Hepatocyte (in vitro differentiated cells): ENCODE measurements around the gene PDXDC1. TPM values are rescaled to one million over a fixed set of nuclear protein-coding genes. Genes with fewer than 3 reads are reported as not detected.
"Not testable (repeated sequence)": the region's sequence is repeated elsewhere in the genome, so short reads cannot be mapped to it uniquely, and the experiment has no call there.

Source experiments
- DNase-seq: peaks from one replicate; pipeline ENCODE4 v3.0.0-alpha.2; 2016; ENCODE audit warnings: low spot score
- H2AFZ ChIP-seq: fragments of 200-600 bp; sonication (generic); 2 replicates; pipeline ENCODE4 v1.6.0; 2016; ENCODE audit warnings: antibody characterized with exemption, mild to moderate bottlenecking
- H3K27ac ChIP-seq: fragments of 200-600 bp; sonication (generic); 2 replicates; pipeline ENCODE4 v1.5.1; 2016; ENCODE audit warnings: mild to moderate bottlenecking
- H3K27me3 ChIP-seq: fragments of 200-600 bp; sonication (generic); 2 replicates; pipeline ENCODE4 v1.6.1; 2016
- H3K36me3 ChIP-seq: fragments of 200-600 bp; sonication (generic); replicated peaks from 2 replicates; pipeline ENCODE4 v1.5.1; 2016; ENCODE audit warnings: low read depth; ENCODE audit not compliant: insufficient read depth
- H3K4me1 ChIP-seq: fragments of 200-600 bp; sonication (generic); 2 replicates; pipeline ENCODE4 v1.5.1; 2016; ENCODE audit warnings: mild to moderate bottlenecking, moderate library complexity; ENCODE audit not compliant: insufficient read depth
- H3K4me2 ChIP-seq: fragments of 200-600 bp; sonication (generic); 2 replicates; pipeline ENCODE4 v1.6.0; 2016
- H3K4me3 ChIP-seq: fragments of 200-600 bp; sonication (generic); 2 replicates; pipeline ENCODE4 v1.5.1; 2016; ENCODE audit warnings: mild to moderate bottlenecking
- H3K79me2 ChIP-seq: fragments of 200-600 bp; sonication (generic); 2 replicates; pipeline ENCODE4 v1.6.0; 2017; ENCODE audit warnings: mild to moderate bottlenecking
- H3K9me2 ChIP-seq: fragments of 200-600 bp; sonication (generic); replicated peaks from 2 replicates; pipeline ENCODE4 v1.6.0; 2017; ENCODE audit warnings: mild to moderate bottlenecking; ENCODE audit not compliant: insufficient read depth
- H3K9me3 ChIP-seq: fragments of 200-600 bp; sonication (generic); 2 replicates; pipeline ENCODE4 v1.5.1; 2016; ENCODE audit warnings: low read depth, mild to moderate bottlenecking
- H4K20me1 ChIP-seq: fragments of 200-600 bp; sonication (generic); 2 replicates; pipeline ENCODE4 v1.6.0; 2016; ENCODE audit warnings: mild to moderate bottlenecking; ENCODE audit not compliant: insufficient read depth, poor library complexity, severe bottlenecking
- WGBS: methylation state at CpG from one replicate; pipeline ENCODE4 v1.1.6; 2016; ENCODE audit warnings: low lambda C conversion rate; ENCODE audit errors: missing lambda C conversion rate; 5-methylcytosine and 5-hydroxymethylcytosine counted together
- polyA plus RNA-seq: library from polyadenylated mRNA; unstranded; fragments of >200 nt; fragmentation: Nextera tagmentation; extraction: Ambion mirVana; gene quantifications from 2 replicates; pipeline ENCODE4 v1.2.1, GENCODE V29; 2016
- total RNA-seq: library from RNA; depleted of rRNA; stranded (reverse); fragments of >200 nt; gene quantifications from 2 replicates; pipeline ENCODE4 v1.2.3, GENCODE V29; 2014

The PDXDC1 gene
- total and polyA plus RNA-seq, 2 experiments from 2014 or later: 141 to 146 TPM

DNA sequence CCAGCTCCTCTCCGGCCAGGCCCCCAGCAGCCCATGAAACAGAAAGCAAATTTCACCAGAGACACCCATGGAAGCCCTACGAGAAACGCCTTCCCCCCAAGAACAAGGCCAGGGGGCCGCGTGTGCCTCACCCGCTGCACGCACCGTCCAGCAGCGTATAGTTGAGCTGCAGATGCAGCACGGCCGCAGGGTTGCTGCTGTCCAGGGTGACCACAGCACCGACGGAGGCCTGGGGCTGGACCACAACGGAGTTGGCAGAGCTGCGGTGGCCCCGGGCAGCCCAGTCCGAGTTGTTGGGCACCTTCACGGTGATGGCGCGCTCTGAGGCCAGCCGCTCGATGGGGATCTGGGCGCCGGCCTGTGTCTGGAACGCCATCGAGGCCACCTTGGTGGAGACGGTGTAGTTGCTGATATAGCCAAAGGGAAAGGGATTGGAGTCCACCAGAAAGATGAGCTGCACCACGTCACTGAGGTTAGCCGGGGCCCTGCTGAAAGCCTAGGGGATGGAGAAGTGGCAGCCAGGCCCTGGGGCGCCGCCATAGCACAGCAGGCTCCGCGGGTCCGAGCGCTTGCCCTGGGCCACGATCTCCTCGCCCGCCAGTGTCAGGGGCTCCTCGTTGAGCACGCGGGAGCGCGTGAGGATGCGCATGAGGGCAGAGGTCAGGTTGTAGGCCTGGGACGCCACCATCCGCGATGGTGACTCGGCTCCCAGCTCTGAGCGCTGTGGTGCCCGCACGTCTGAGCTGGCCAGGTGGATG is 156.3 kb downstream of the PDXDC1 start:
- not testable (repeated sequence) for H3K4me3 ChIP-seq, H3K36me3 ChIP-seq, H3K4me1 ChIP-seq, H4K20me1 ChIP-seq, H3K4me2 ChIP-seq, H3K79me2 ChIP-seq, H3K27me3 ChIP-seq, H2AFZ ChIP-seq, DNase-seq, H3K9me3 ChIP-seq, H3K27ac ChIP-seq, H3K9me2 ChIP-seq
- 97% methylated on average over 35 of the region's 51 CpGs for WGBS

- not testable (repeated sequence) for H3K9me3 ChIP-seq, H3K4me2 ChIP-seq, H3K27ac ChIP-seq, H3K4me3 ChIP-seq, H2AFZ ChIP-seq, H3K4me1 ChIP-seq, H3K9me2 ChIP-seq, H4K20me1 ChIP-seq, H3K27me3 ChIP-seq, H3K36me3 ChIP-seq, H3K79me2 ChIP-seq, DNase-seq
- WGBS: 97% methylated on average over 20 of the region's 41 CpGs
These were observed 158.0 kb downstream of the PDXDC1 start for GRCh38 chr16:15132719-15133428.

- H4K20me1 ChIP-seq, H3K4me2 ChIP-seq, H3K27ac ChIP-seq, H3K4me3 ChIP-seq, DNase-seq, H3K4me1 ChIP-seq, H3K79me2 ChIP-seq, H2AFZ ChIP-seq, H3K36me3 ChIP-seq, H3K27me3 ChIP-seq, H3K9me3 ChIP-seq, H3K9me2 ChIP-seq: not testable (repeated sequence)
- 98% methylated on average over 10 of the region's 31 CpGs for WGBS
These were observed 158.7 kb downstream of the PDXDC1 start for GRCh38 chr16:15133554-15133953.

GRCh38 chr16:15134752-15135482 is 160.1 kb downstream of the PDXDC1 start:
- H3K4me3 ChIP-seq, H3K27ac ChIP-seq, H2AFZ ChIP-seq, H3K4me2 ChIP-seq, H3K4me1 ChIP-seq, DNase-seq, H3K9me2 ChIP-seq, H4K20me1 ChIP-seq, H3K27me3 ChIP-seq, H3K79me2 ChIP-seq, H3K9me3 ChIP-seq, H3K36me3 ChIP-seq: not testable (repeated sequence)
- 95% methylated on average over 8 of the region's 33 CpGs for WGBS

DNA sequence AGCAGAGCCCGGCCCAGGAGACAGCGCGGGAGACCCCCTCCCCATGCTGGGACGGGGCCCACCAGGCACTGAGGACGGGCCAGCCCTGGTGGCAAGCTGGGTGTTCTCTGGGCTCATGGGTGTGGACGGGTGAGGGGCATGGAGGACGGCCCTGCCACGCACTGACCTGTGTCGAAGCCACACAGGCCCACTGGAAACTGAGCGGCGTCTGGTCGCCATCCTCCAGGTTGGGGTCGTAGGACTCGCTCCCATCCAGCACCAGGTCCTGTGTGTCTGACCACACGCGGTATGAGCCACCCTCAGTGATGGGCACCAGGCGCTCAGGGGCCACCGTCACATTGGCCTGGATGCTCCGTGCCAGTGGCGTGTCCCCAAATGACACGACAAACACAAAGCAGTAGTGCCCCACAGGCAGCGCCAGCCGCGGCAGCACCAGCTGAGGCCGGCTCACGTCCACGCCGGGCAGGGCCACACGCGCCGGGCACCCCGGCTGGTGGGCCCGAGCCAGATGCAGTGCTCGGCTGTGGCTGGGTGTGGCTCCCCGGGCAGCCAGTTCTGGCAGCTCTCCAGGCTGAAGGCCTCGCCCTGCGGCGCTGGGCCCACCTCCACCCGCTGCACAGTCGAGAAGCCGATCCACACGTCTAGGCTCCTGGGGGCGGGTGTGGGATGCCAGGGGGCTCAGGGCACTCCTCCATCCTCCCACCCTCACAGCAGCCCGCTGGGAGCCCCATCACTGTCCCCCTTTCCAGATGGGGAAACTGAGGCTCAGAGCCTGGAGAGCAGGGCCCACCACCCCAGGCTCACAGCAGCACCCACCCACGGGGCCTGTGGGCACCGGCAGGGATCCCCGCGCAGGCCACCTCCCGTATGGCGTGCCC is 160.9 kb downstream of the PDXDC1 start:
- not testable (repeated sequence) for H2AFZ ChIP-seq, H3K36me3 ChIP-seq, H3K79me2 ChIP-seq, H4K20me1 ChIP-seq, H3K27ac ChIP-seq, DNase-seq, H3K9me2 ChIP-seq, H3K9me3 ChIP-seq, H3K27me3 ChIP-seq, H3K4me2 ChIP-seq, H3K4me3 ChIP-seq, H3K4me1 ChIP-seq
- 95% methylated on average over 27 of the region's 50 CpGs for WGBS

GRCh38 chr16:15137514-15137913 is 162.7 kb downstream of the PDXDC1 start:
- H3K27ac ChIP-seq: not testable (repeated sequence)
- 100% methylated on average over 3 of the region's 15 CpGs for WGBS

GRCh38 chr16:15140444-15141365 is 165.9 kb downstream of the PDXDC1 start:
- H3K9me2 ChIP-seq, H3K27me3 ChIP-seq, H3K27ac ChIP-seq, H3K4me3 ChIP-seq, H2AFZ ChIP-seq, H3K36me3 ChIP-seq, H3K9me3 ChIP-seq, DNase-seq, H3K4me2 ChIP-seq: not testable (repeated sequence)
- Histone ChIP-seq H4K20me1 (peaks cover 26% of the 10 kb centered on the region), H3K4me1 (peaks cover 14% of the 10 kb centered on the region), H3K79me2 (peaks cover 25% of the 10 kb centered on the region)
- WGBS: 92% methylated on average over 19 of the region's 30 CpGs

More at GRCh38 chr16:15137514-15137913, 162.7 kb downstream of the PDXDC1 start:
- H2AFZ ChIP-seq, H3K27me3 ChIP-seq, H3K4me2 ChIP-seq, H3K9me3 ChIP-seq, H3K4me3 ChIP-seq, H3K36me3 ChIP-seq, DNase-seq, H3K9me2 ChIP-seq, H3K4me1 ChIP-seq, H4K20me1 ChIP-seq: not testable (repeated sequence)
- H3K79me2 ChIP-seq: peaks cover 14% of the 10 kb centered on the region
